Epithelial cell of esophagus (primary cell): ENCODE data around the gene PARVB.
A peak's percentile ranks its signal among the peaks of the same experiment; 100 is the strongest.

Source experiments
- DNase-seq: peaks from one replicate; pipeline ENCODE4 v3.0.0; 2010; ENCODE audit warnings: low read depth
- H3K4me3 ChIP-seq: 2 replicates; pipeline ENCODE4 v1.5.1; 2011; ENCODE audit warnings: mild to moderate bottlenecking, low read length, control low read depth
- TF ChIP-seq, protein P1 (sequence below): IDR thresholded peaks from 2 replicates; pipeline ENCODE4 v1.5.1; 2011; ENCODE audit warnings: low read depth, mild to moderate bottlenecking, low read length, control low read depth, inconsistent platforms; ENCODE audit not compliant: insufficient read depth; ENCODE audit errors: missing control alignments

The PARVB gene

DNA sequence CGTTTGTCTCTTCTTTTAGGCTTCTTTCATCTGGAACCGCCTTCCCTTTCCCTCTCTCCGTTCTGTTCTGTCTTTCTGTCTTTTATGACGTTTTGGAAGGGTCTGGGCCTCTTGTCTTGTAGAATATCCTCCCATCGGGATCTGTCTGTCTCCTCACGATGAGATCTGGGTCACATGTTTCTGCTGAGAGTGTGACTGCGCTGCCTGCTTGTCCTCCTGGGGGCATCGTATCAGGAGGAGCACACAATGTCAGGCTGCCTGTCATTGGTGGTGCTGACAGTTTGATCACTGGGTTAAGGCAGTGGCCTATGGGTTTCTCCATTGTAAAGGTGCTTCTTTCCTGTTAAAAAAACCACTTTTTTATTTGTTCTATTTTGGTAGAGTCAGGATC lies 96.2 kb downstream of the PARVB start:
- H3K4me3 ChIP-seq, result no peak overlapping the region
- no peak for DNase-seq
- TF ChIP-seq, protein P1, sequence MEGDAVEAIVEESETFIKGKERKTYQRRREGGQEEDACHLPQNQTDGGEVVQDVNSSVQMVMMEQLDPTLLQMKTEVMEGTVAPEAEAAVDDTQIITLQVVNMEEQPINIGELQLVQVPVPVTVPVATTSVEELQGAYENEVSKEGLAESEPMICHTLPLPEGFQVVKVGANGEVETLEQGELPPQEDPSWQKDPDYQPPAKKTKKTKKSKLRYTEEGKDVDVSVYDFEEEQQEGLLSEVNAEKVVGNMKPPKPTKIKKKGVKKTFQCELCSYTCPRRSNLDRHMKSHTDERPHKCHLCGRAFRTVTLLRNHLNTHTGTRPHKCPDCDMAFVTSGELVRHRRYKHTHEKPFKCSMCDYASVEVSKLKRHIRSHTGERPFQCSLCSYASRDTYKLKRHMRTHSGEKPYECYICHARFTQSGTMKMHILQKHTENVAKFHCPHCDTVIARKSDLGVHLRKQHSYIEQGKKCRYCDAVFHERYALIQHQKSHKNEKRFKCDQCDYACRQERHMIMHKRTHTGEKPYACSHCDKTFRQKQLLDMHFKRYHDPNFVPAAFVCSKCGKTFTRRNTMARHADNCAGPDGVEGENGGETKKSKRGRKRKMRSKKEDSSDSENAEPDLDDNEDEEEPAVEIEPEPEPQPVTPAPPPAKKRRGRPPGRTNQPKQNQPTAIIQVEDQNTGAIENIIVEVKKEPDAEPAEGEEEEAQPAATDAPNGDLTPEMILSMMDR, result no peak

DNA sequence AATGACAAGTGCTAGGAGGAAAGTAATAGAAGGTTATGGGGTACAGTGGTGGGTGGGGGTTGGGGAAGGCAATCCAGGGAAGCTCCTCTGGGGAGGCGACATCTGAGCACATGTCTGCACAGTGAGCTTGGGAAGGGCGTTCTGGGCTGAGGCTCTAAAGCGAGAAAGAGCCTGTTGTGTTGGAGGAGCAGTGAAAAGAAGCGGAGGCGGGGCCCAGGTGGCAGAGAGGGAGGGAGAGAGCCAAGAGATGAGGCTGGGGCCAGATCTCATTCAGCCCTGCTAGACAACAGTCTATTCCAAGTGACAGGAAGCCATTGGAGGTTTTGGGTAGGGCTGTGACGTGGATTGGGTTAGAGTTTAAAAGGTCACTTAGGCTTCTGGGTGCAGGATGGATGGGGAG lies 101.3 kb downstream of the PARVB start:
- no peak overlapping the region for H3K4me3 ChIP-seq
- TF ChIP-seq, protein P1, result no peak
- no peak for DNase-seq

DNA sequence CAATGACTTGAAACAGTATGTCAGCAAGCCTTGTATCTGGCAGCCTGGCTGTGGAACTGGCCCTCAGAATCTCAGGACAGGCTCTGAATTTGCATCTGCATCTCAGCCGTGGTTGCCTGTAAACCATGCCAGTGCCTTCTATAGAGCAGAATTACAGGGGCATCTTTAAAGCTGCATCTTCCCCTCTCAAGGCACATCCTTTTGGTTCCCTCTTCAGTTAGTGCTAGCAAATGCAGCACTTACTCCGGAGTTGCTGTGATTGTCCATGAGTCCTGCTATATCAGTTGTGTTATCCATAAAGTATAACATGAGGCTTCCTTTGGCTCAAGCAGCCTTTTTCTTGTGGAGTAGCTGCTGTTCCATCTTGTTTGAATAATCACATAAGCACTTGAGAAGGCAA lies 102.7 kb downstream of the PARVB start:
- no peak for DNase-seq
- H3K4me3 ChIP-seq, result no peak overlapping the region
- TF ChIP-seq, protein P1, result no peak

DNA sequence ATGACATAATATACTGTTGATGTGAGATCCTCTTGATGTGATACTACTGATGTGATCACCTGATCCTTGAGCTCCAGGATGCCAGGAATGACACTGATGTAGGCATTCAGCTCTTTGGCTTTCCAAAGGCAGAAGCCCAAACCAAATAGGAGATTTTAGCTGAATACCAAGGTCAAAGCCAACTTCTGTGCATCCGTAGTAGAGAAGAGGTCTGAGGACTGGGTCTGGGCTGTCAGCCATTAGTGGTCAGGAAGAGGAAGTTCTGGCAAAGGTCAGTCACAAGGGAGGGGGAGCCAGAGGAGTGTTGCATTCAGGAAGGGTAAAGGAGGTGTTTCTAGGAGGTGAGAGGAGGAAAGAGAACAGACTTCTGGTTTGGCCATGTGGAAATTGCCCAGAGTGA lies 103.3 kb downstream of the PARVB start:
- DNase-seq, result no peak
- H3K4me3 ChIP-seq, result no peak overlapping the region
- TF ChIP-seq, protein P1, result no peak

DNA sequence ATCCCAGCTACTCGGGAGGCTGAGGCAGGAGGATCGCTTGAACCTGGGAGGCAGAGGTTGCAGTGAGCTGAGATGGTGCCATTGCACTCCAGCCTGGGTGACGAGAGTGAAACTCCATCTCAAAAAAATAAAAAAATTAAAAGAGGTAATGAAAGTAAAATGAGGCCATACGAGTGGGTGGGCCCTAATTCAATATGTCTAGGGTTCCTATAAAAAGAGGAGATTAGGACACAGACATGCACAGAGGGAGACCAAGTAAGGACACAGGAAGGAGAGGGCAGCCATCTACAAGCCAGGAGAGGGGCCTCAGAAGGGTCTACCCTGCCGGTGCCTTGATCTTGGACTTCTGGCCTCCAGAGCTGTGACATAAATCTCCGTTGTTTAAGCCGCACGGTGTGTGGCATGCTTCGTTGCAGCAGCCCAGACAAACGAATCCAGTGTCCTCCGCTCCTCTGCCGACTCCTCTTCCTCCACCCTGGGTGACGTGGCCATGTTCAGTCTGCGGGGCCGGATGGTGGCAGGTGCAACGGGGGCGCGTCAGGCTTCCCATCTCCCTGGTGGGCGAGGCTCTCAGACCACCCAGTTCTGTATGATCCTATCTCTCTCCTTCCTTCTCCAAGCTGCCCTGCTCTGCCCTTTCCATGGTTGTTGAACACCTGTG lies 105.0 kb downstream of the PARVB start:
- DNase-seq, result no peak
- TF ChIP-seq, protein P1, result no peak
- H3K4me3 ChIP-seq, result no peak overlapping the region

DNA sequence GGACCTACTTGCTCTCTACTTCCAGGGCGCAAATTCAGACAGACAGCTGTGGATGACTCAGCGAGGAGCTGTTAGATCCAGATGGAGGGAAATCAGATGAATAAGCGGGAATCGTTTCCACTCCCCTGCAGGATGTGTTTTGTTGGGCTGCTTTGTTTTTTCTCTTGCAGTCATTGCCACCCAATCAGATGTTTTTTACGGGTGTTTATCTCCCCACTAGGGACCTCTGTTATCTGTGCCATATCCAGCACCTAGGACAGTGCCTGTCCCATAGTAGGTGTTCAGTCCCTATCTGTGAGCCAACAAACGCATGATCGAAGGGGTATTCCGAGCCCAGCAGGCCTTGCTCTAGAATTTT lies 105.5 kb downstream of the PARVB start:
- DNase-seq, result peak; percentile 52
- H3K4me3 ChIP-seq, result no peak overlapping the region

More for the DNA sequence above, 105.5 kb downstream of the PARVB start:
- TF ChIP-seq, protein P1, result no peak
